H1 (cell line): ENCODE measurements around the gene WRAP73. TPM values are rescaled to one million over a fixed set of nuclear protein-coding genes. Genes with fewer than 3 reads are reported as not detected.

ENCODE experiments used
- CTCF ChIA-PET: fragments of 300-600 bp; sonication (Branson Sonifier 250); formaldehyde crosslinking; loops from one replicate; lab custom pipeline; 2021; ENCODE audit not compliant: partially characterized antibody; lab: Charles Lee
- POLR2A ChIA-PET: fragments of 300-600 bp; sonication (Branson Sonifier 250); formaldehyde crosslinking; loops from one replicate; lab custom pipeline; 2021; ENCODE audit warnings: inconsistent platforms; ENCODE audit not compliant: partially characterized antibody; lab: Charles Lee
- DNase-seq, 2 experiments: peaks; one replicate each; pipeline versions ENCODE4 v3.0.0 to v3.0.0-alpha.2; 2010 to 2022; ENCODE audit warnings: low spot score in 2 of 2, low read depth in 1 of 2, mixed read lengths in 1 of 2
- FAIRE-seq: peaks from 2 replicates; lab custom pipeline; 2011; peaks lifted over from hg19 to GRCh38; lab: Jason Lieb, UNC
- H2AFZ ChIP-seq: 2 replicates; pipeline ENCODE4 v1.8.1; 2012; ENCODE audit warnings: low read length, inconsistent platforms
- H2AK5ac ChIP-seq: 2 replicates; pipeline ENCODE4 v1.6.1; 2013; ENCODE audit warnings: low read depth, low read length
- H2BK120ac ChIP-seq: replicated peaks from 2 replicates; pipeline ENCODE3; 2013; ENCODE audit warnings: low read depth, low read length, inconsistent platforms
- H2BK12ac ChIP-seq: 2 replicates; pipeline ENCODE4 v1.6.1; 2013; ENCODE audit warnings: low read depth, low read length
- H2BK15ac ChIP-seq: 2 replicates; pipeline ENCODE4 v1.6.1; 2013; ENCODE audit warnings: low read length
- H2BK20ac ChIP-seq: 2 replicates; pipeline ENCODE4 v1.6.1; 2013; ENCODE audit warnings: low read length
- H2BK5ac ChIP-seq: 2 replicates; pipeline ENCODE4 v1.6.1; 2013; ENCODE audit warnings: low read depth, low read length
- H3K14ac ChIP-seq: 2 replicates; pipeline ENCODE4 v1.6.1; 2013; ENCODE audit warnings: inconsistent platforms; ENCODE audit not compliant: insufficient read length
- H3K18ac ChIP-seq: 2 replicates; pipeline ENCODE4 v1.6.1; 2013; ENCODE audit warnings: low read length; ENCODE audit errors: extremely low read depth
- H3K23ac ChIP-seq: 2 replicates; pipeline ENCODE4 v1.6.1; 2013; ENCODE audit warnings: inconsistent platforms; ENCODE audit not compliant: insufficient read length
- H3K23me2 ChIP-seq: 2 replicates; pipeline ENCODE4 v1.6.1; 2013; ENCODE audit warnings: low read depth, low read length
- H3K27ac ChIP-seq: 2 replicates; pipeline ENCODE4 v1.6.1; 2011; ENCODE audit warnings: low read depth, low read length, inconsistent platforms
- H3K27me3 ChIP-seq, 4 experiments: replicated peaks in 1 of 4; 1 replicate in 1 of 4; 2 replicates in 3 of 4; pipeline versions ENCODE4 v1.6.1 to v1.8.1; 2011 to 2013; ENCODE audit warnings: low read length in 3 of 4, mild to moderate bottlenecking in 3 of 4, inconsistent platforms in 2 of 4, mixed read lengths in 2 of 4, moderate library complexity in 1 of 4; ENCODE audit not compliant: control insufficient read depth in 3 of 4, insufficient read depth in 3 of 4; ENCODE audit errors: extremely low read depth in 1 of 4
- H3K36me3 ChIP-seq, 4 experiments: 2 replicates each; pipeline versions ENCODE4 v1.6.1 to v1.8.1; 2011 to 2013; ENCODE audit warnings: mild to moderate bottlenecking in 4 of 4, low read length in 3 of 4, moderate library complexity in 2 of 4, control low read depth in 1 of 4, inconsistent platforms in 1 of 4; ENCODE audit not compliant: insufficient read depth in 4 of 4, control insufficient read depth in 2 of 4
- H3K4ac ChIP-seq: replicated peaks from 2 replicates; pipeline ENCODE3; 2013; ENCODE audit warnings: low read length, low read depth, mixed read lengths, inconsistent platforms; ENCODE audit not compliant: insufficient read length
- H3K4me1 ChIP-seq, 4 experiments: replicated peaks in 1 of 4; 1 replicate in 1 of 4; 2 replicates in 3 of 4; pipeline versions ENCODE4 v1.6.1 to v1.8.1; 2011 to 2013; ENCODE audit warnings: low read length in 3 of 4, inconsistent platforms in 2 of 4, mixed read lengths in 1 of 4; ENCODE audit not compliant: insufficient read depth in 4 of 4, control insufficient read depth in 3 of 4
- H3K4me2 ChIP-seq, 2 experiments: 2 replicates each; pipeline versions ENCODE4 v1.6.1 to v1.8.1; 2011 to 2013; ENCODE audit warnings: low read depth in 2 of 2, low read length in 2 of 2, control low read depth in 1 of 2, inconsistent platforms in 1 of 2, mild to moderate bottlenecking in 1 of 2; ENCODE audit not compliant: insufficient read depth in 1 of 2
- H3K4me3 ChIP-seq, 4 experiments: fragments of 200-600, 300-600 bp in 1 of 4; sonication (generic), shearing (Covaris generic), sonication (Bioruptor Twin) in 1 of 4; 2 replicates each; pipeline versions ENCODE4 v1.5.1 to v1.8.1; 2011 to 2016; ENCODE audit warnings: low read length in 4 of 4, low read depth in 3 of 4, control low read depth in 2 of 4, inconsistent platforms in 2 of 4, mild to moderate bottlenecking in 2 of 4, mixed read lengths in 1 of 4, moderate library complexity in 1 of 4; ENCODE audit not compliant: insufficient read depth in 2 of 4; ENCODE audit errors: extremely low read depth in 1 of 4
- H3K56ac ChIP-seq: replicated peaks from 2 replicates; pipeline ENCODE3; 2013; ENCODE audit warnings: low read depth, mild to moderate bottlenecking, mixed read lengths, low read length, inconsistent platforms; ENCODE audit not compliant: insufficient read length
- H3K79me1 ChIP-seq: 2 replicates; pipeline ENCODE4 v1.6.1; 2013; ENCODE audit warnings: low read depth, low read length, control low read depth
- H3K79me2 ChIP-seq, 2 experiments: 2 replicates each; pipeline versions ENCODE4 v1.6.1 to v1.8.1; 2012 to 2013; ENCODE audit warnings: low read length in 2 of 2, mild to moderate bottlenecking in 2 of 2, inconsistent platforms in 1 of 2; ENCODE audit not compliant: insufficient read depth in 2 of 2, control insufficient read depth in 1 of 2
- H3K9ac ChIP-seq, 4 experiments: replicated peaks in 1 of 4; 1 replicate in 1 of 4; 2 replicates in 3 of 4; pipeline versions ENCODE4 v1.6.1 to v1.8.1; 2011 to 2013; ENCODE audit warnings: low read depth in 3 of 4, low read length in 3 of 4, control low read depth in 2 of 4, mild to moderate bottlenecking in 2 of 4, moderate library complexity in 2 of 4, inconsistent platforms in 1 of 4; ENCODE audit errors: extremely low read depth in 1 of 4
- H3K9me3 ChIP-seq, 2 experiments: 2 replicates each; pipeline versions ENCODE4 v1.6.1 to v1.8.1; 2012 to 2013; ENCODE audit warnings: mild to moderate bottlenecking in 2 of 2, moderate library complexity in 2 of 2, control low read depth in 1 of 2, inconsistent platforms in 1 of 2, low read depth in 1 of 2, low read length in 1 of 2, mixed read lengths in 1 of 2; ENCODE audit not compliant: insufficient read depth in 2 of 2
- H4K20me1 ChIP-seq, 2 experiments: replicated peaks in 1 of 2; 2 replicates each; pipeline versions ENCODE3 to v1.8.1; 2011 to 2013; ENCODE audit warnings: inconsistent platforms in 2 of 2, low read length in 2 of 2, mild to moderate bottlenecking in 1 of 2; ENCODE audit not compliant: insufficient read depth in 2 of 2, control insufficient read depth in 1 of 2
- H4K5ac ChIP-seq: 2 replicates; pipeline ENCODE4 v1.6.1; 2013; ENCODE audit warnings: low read length, low read depth, mixed read lengths, inconsistent platforms; ENCODE audit not compliant: insufficient read length
- H4K8ac ChIP-seq: 2 replicates; pipeline ENCODE4 v1.8.0; 2013; ENCODE audit warnings: mild to moderate bottlenecking, moderate library complexity, low read length, inconsistent platforms; ENCODE audit not compliant: insufficient read depth; ENCODE audit errors: extremely low read depth
- H4K91ac ChIP-seq: replicated peaks from 2 replicates; pipeline ENCODE3; 2013; ENCODE audit warnings: low read length, mixed read lengths, inconsistent platforms; ENCODE audit not compliant: insufficient read length
- BRCA1 ChIP-seq: IDR thresholded peaks from 2 replicates; pipeline ENCODE4 v1.6.1; 2012; ENCODE audit warnings: low read depth, low read length, improper control_type of control experiment
- CBX8 ChIP-seq: fragments of 300-800, 300-1000 bp; sonication (generic); IDR thresholded peaks from 2 replicates; pipeline ENCODE4 v1.7.1; 2016; ENCODE audit warnings: low read depth, low read length, borderline replicate concordance
- CHD2 ChIP-seq: IDR thresholded peaks from 2 replicates; pipeline ENCODE4 v1.6.1; 2012; ENCODE audit warnings: low read length, improper control_type of control experiment
- CREB1 ChIP-seq: IDR thresholded peaks from 2 replicates; pipeline ENCODE4 v1.6.1; 2012; ENCODE audit warnings: inconsistent platforms
- EGR1 ChIP-seq: IDR thresholded peaks from 2 replicates; pipeline ENCODE4 v1.6.1; 2011; ENCODE audit warnings: low read depth, low read length, borderline replicate concordance
- EZH2 ChIP-seq: fragments of 200-600 bp; sonication (generic); IDR thresholded peaks from 2 replicates; pipeline ENCODE4 v1.7.1; 2012; ENCODE audit warnings: low read depth, mild to moderate bottlenecking, moderate library complexity, low read length, inconsistent platforms; ENCODE audit not compliant: severe bottlenecking
- KDM1A ChIP-seq: fragments of 200-600, 300-600 bp; sonication (generic); IDR thresholded peaks from 2 replicates; pipeline ENCODE4 v1.7.1; 2016; ENCODE audit warnings: mild to moderate bottlenecking, low read length, borderline replicate concordance
- POLR2A ChIP-seq, 2 experiments: IDR thresholded peaks; 1 replicate in 1 of 2; 2 replicates in 1 of 2; pipeline ENCODE4 v1.6.1; 2011; ENCODE audit warnings: low read depth in 2 of 2, low read length in 2 of 2, mild to moderate bottlenecking in 2 of 2; ENCODE audit errors: control extremely low read depth in 1 of 2
- RBBP5 ChIP-seq: IDR thresholded peaks from 2 replicates; pipeline ENCODE4 v1.7.1; 2012; ENCODE audit warnings: low read depth, mild to moderate bottlenecking, inconsistent platforms, low read length, moderate library complexity, borderline replicate concordance
- RFX5 ChIP-seq: IDR thresholded peaks from 2 replicates; pipeline ENCODE4 v1.6.1; 2011; ENCODE audit warnings: low read depth, low read length, improper control_type of control experiment, borderline replicate concordance
- RNF2 ChIP-seq: fragments of 200-900, 300-1000 bp; sonication (generic); IDR thresholded peaks from 2 replicates; pipeline ENCODE4 v1.7.1; 2016; ENCODE audit warnings: borderline replicate concordance, low read depth, mild to moderate bottlenecking, antibody characterized with exemption, low read length; ENCODE audit not compliant: poor library complexity, severe bottlenecking; ENCODE audit errors: missing control alignments
- SP2 ChIP-seq: IDR thresholded peaks from 2 replicates; pipeline ENCODE4 v1.6.1; 2012; ENCODE audit warnings: mild to moderate bottlenecking, low read length, inconsistent platforms
- SRF ChIP-seq: IDR thresholded peaks from 2 replicates; pipeline ENCODE4 v1.6.1; 2011; ENCODE audit warnings: mild to moderate bottlenecking, low read depth, low read length, moderate library complexity
- WGBS, 2 experiments: shearing (Covaris generic) in 1 of 2; methylation state at CpG; one replicate each; pipeline versions ENCODE4 v1.1.6 to v1.1.7; 2013 to 2015; ENCODE audit warnings: low lambda C conversion rate in 2 of 2, mixed read lengths in 2 of 2, inconsistent platforms in 1 of 2, low coverage in 1 of 2, missing lambda C conversion rate in 1 of 2; ENCODE audit not compliant: insufficient replicate concordance in 2 of 2, insufficient coverage in 1 of 2, insufficient read length in 1 of 2; ENCODE audit errors: extremely low coverage in 1 of 2, missing lambda C conversion rate in 1 of 2; 5-methylcytosine and 5-hydroxymethylcytosine counted together
- polyA plus RNA-seq, 7 experiments: library from polyadenylated mRNA; depleted of rRNA in 3 of 7; stranded (reverse) in 5 of 7; unstranded in 2 of 7; fragments of >200 nt in 5 of 7; fragments of 200-250 nt in 2 of 7; gene quantifications; 1 replicate in 5 of 7; 2 replicates in 1 of 7; 4 replicates in 1 of 7; pipeline versions ENCODE4 v1.2.1 to v1.2.3, GENCODE V29; 2011 to 2013; ENCODE audit warnings: missing spikeins in 2 of 7, mixed read lengths in 2 of 7
- total RNA-seq: library from RNA; stranded (reverse); fragmentation: NEBNext Ultra II Directional; extraction: Animal tissue kit (Norgen Biotek cat#: 25700); gene quantifications from 2 replicates; pipeline ENCODE4 v1.2.1, GENCODE V29; 2021

Gene WRAP73
- total and polyA plus RNA-seq, 2 of the 8 experiments (the other 6 are each of a cell fraction or from before 2014, with no cell fraction given): 30.3 to 50.7 TPM

DNA sequence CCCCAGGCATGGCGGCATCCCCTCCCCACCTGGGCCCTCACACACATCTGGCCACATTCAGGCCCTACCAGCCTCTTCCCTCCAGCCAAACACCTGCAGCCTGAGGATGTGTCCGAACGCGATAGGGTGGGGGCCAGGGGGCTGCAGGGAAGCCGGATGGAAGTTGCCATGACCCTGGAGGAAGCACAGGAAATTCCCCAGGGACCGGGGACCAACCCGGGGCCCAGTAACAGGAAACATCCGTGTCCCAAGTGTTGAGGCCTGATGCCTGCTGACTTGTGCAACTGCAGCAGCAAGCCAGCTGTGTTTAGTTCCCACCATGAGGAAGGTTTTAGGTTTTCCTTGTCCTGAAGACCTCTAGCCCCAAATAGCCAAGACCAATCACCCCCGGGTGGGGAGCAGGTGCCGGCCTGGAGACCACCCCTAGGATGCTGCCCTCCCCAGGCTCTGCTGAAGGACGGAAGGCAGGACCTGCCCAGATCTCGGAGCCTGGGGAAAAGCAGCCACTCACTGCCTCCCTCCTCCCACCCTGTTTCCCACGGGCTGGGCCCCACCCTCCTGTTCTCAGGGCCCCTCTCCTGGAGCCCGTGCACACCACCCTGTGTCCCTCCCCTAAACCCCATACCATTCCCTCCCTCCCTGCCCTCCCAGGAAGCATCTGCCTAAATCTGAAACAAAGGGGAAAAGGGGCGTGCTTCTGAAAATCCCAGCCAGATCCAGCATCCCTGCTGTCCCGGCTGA is 68.4 kb downstream of the WRAP73 start:
- H3K4me3 ChIP-seq: no peak overlapping the region
- H2BK12ac ChIP-seq: no peak overlapping the region
- H4K5ac ChIP-seq: no peak overlapping the region
- H3K23ac ChIP-seq: no peak overlapping the region
- no peak overlapping the region for H2BK15ac ChIP-seq
- no peak overlapping the region for H3K4ac ChIP-seq
- H3K14ac ChIP-seq: no peak overlapping the region
- no peaks in the 10 kb centered on the region for H3K79me2 ChIP-seq
- H3K4me2 ChIP-seq: no peak overlapping the region
- no peak overlapping the region for H4K8ac ChIP-seq
- no peak overlapping the region for H2BK5ac ChIP-seq
- H3K27ac ChIP-seq: no peak overlapping the region
- FAIRE-seq (no peak), DNase-seq (no peak)
- CTCF ChIA-PET: interaction anchor here (1.0 to 3.2 kb wide), 5 partner anchors 9 to 128 kb away, joined by 3 to 14 read pairs (median 5); no protein-coding TSS in a partner anchor
- H3K4me1 ChIP-seq: no peaks in the 10 kb centered on the region; a peak in 1 of 7 replicates
- 92% methylated on average over 13 of the region's 16 CpGs; no CpG with 5 or more reads in 1 of the 2 experiments for WGBS, 2 experiments
- H3K18ac ChIP-seq: no peak overlapping the region
- no peaks in the 10 kb centered on the region for H3K27me3 ChIP-seq
- no peaks in the 10 kb centered on the region; a peak in 1 of 8 replicates for H3K36me3 ChIP-seq
- H4K91ac ChIP-seq: no peak overlapping the region
- no peak overlapping the region for H2AK5ac ChIP-seq
- H2AFZ ChIP-seq: no peak overlapping the region
- peaks cover 11 to 12% of the 10 kb centered on the region in 2 experiments; a peak in 2 of 4 replicates for H3K9me3 ChIP-seq
- POLR2A ChIA-PET: interaction anchor here (1.0 kb wide), 1 partner anchor 8 kb away, joined by 3 read pairs; no protein-coding TSS in a partner anchor
- 0 out of 2 replicates have a peak, but pooled peaks cover 3% of the 10 kb centered on the region for H3K23me2 ChIP-seq
- H2BK20ac ChIP-seq: no peak overlapping the region
- H3K79me1 ChIP-seq: no peaks in the 10 kb centered on the region; the same call in 1 of the 2 replicates
- H3K9ac ChIP-seq: no peak overlapping the region
- no peak overlapping the region for H3K56ac ChIP-seq
- no peak overlapping the region for H2BK120ac ChIP-seq
- H4K20me1 ChIP-seq: peaks cover 0 to 4% of the 10 kb centered on the region in 2 experiments
- TF ChIP-seq SP2 (no peak), RBBP5 (no peak), EZH2 (no peak), CHD2 (no peak), CBX8 (no peak), BRCA1 (no peak), EGR1 (no peak), POLR2A (IDR thresholded peaks at IDR 0.05; ENCODE audit: control extremely low read depth in 1 of 2, low read depth in 2 of 2, low read length in 2 of 2) (no peak), KDM1A (no peak), SRF (no peak), RFX5 (no peak), RNF2 (no peak), CREB1 (no peak)
